Ramos (cell line): ENCODE measurements around the gene NIF3L1.
"Not testable (repeated sequence)": the region's sequence is repeated elsewhere in the genome, so short reads cannot be mapped to it uniquely, and the experiment has no call there.

Experiments
- in situ Hi-C: fragments of 300-500 bp; cut with MboI; formaldehyde crosslinking; loops from one replicate; pipeline ENCODE4 v1.14.3; 2022; ENCODE audit warnings: low sequenced_read_pairs; ENCODE audit not compliant: unreplicated experiment

Gene NIF3L1

DNA sequence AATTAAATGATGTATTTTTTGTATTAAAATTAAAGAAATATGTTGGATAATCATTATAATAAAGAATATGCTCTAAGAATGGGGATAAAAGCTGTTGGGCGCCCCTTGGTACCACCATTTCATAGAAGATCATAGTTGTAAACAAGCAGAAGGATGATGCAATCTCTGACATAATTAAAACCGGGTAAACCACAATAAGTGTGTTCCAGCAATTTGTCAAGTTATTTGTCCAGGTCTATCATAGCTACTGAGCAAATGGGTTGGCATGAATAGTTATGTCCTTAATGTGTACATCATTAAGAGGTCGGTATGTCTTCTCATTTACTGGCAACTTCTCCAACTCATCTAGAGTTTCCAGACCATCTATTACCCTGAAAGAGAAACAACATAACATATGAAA is 18.0 kb upstream of the NIF3L1 start:
- in situ Hi-C loops = no loop called here

DNA sequence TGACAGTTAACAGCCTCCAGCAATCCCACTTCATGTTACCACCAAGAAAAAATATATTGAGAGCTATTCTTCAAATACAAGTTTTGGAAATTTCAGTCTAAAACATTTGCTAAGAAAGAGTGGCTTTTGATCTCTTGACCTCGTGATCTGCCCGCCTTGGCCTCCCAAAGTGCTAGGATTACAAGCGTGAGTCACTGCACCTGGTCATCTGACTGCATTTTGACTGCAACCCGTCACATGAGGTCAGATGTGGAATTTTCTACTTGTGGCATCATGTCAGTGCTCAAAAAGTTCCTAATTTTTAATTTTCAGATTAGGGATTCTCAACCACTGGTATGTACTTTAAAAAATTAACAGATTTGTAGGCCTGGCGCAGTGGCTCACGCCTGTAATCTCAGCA is 15.6 kb upstream of the NIF3L1 start:
- in situ Hi-C loops = no loop called here

GRCh38 chr2:200877443-200877842 is 11.7 kb upstream of the NIF3L1 start:
- in situ Hi-C loops = no loop called here

DNA sequence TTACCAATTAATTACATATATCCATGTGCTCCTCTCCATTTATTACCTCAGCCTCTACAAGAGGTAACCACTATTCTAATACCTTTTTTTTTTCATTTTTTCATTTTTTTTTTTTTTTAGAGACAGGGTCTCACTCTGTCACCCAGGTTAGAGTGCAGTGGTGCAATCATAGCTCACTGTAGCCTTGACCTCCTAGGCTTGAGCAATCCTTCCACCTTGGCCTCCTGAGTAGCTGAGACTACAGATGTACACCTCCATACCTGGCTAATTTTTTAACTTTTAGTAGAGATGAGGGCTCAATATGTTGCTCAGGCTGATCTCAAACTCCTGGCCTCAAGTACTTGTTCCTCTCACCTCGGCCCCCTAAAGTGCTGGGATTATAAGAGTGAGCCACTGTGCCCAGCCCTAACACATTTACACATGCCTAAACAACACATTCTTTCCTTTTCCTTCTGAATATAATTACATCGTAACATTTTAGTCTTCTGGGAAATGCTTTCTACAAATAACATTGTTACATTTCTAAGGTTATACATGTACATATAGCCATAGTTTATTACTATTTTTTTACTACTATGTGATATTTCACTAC is 10.8 kb upstream of the NIF3L1 start:
- in situ Hi-C loops = no loop called here

GRCh38 chr2:200881715-200882249 is 7.4 kb upstream of the NIF3L1 start:
- in situ Hi-C loops = not testable (repeated sequence)

- in situ Hi-C loops = no loop called here
Measured at GRCh38 chr2:200899482-200899881, 10.3 kb downstream of the NIF3L1 start.

GRCh38 chr2:200901459-200902072 is 12.4 kb downstream of the NIF3L1 start:
- in situ Hi-C loops = no loop called here

GRCh38 chr2:200905618-200906296 is 16.6 kb downstream of the NIF3L1 start:
- in situ Hi-C loops = loop anchor here (5.0 kb wide), 1 partner anchor 272 kb away; no protein-coding TSS in a partner anchor

GRCh38 chr2:200909958-200910357 is 20.8 kb downstream of the NIF3L1 start:
- in situ Hi-C loops = loop anchor here (5.0 kb wide), 1 partner anchor 267 kb away; no protein-coding TSS in a partner anchor

GRCh38 chr2:200913654-200914053 is 24.5 kb downstream of the NIF3L1 start:
- in situ Hi-C loops = no loop called here

DNA sequence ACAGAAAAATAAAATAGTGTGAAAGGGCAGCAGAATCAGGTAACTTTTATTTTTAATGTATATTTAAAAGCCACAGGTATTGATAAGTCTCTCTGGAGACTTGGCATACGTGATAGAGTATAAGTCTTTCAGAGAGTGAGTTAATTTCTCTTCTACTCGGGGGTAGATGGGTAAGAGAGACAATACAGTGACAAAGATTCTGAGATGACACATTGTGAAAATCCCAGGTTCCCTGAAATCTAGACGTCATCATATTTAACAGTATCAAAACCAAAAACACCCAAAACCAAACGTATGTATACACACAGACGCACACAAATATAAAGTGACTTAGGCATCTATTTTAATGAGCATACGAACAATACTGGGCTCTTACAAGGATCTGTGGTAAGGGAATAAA is 33.3 kb downstream of the NIF3L1 start:
- in situ Hi-C loops = no loop called here

- in situ Hi-C loops = no loop called here
Measured at GRCh38 chr2:200929334-200930249, 40.4 kb downstream of the NIF3L1 start.

- in situ Hi-C loops = no loop called here
Measured at GRCh38 chr2:200930947-200931626, 41.9 kb downstream of the NIF3L1 start.

DNA sequence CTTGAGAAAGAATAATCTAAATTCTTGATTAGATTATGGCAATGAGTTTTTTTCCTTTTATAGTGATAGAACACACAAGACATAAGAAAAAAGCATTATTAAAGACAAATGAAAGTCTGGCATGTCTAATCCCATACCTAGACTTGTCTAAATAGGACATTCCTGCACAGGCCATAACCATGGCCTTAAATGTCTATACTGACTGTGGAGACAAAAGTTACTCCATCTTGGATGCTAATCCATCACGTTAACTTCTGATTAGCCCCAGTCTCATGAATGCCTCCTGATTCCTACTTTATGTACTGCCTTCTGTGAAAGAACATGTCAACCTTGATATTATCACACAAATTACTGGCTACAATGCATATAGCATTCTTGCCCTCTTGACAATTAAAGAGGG is 50.7 kb downstream of the NIF3L1 start:
- in situ Hi-C loops = no loop called here

GRCh38 chr2:200943527-200944105 is 54.4 kb downstream of the NIF3L1 start:
- in situ Hi-C loops = no loop called here

- in situ Hi-C loops = no loop called here
Measured at GRCh38 chr2:200944467-200945394, 55.6 kb downstream of the NIF3L1 start.

DNA sequence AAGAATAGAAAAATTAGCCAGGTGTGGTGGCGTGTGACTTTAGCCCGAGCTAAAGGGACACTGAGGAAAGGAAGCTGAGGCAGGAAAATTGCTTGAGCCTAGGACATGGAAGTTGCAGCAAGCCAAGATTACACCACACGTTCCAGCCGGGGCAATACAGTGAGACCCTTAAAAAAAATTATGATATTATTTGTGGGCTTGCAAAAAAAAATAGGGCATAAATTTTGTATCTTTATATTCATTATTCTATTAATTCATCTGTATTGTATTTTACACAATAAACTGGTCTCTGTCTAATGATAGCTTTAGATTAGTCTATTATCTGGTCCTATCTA is 56.2 kb downstream of the NIF3L1 start:
- in situ Hi-C loops = no loop called here

GRCh38 chr2:200950378-200950777 is 61.2 kb downstream of the NIF3L1 start:
- in situ Hi-C loops = no loop called here
